Gastrocnemius medialis (tissue), 4 donors: ENCODE results near the gene RWDD3. TPM values are rescaled to one million over a fixed set of nuclear protein-coding genes. Genes with fewer than 3 reads are reported as not detected.

Source experiments
- ATAC-seq, 2 donors: fragments of 150-250 bp; one replicate each; pipeline ENCODE4 v1.9.1; 2016
- DNase-seq, 2 donors: peaks; one replicate each; pipeline ENCODE4 v3.0.0-alpha.2; 2019
- H3K27ac ChIP-seq, 4 donors: fragments of 200-600 bp; sonication (generic); 1 replicate in 1 of 4; 2 replicates in 3 of 4; pipeline ENCODE4 v1.5.1; 2016 to 2018; ENCODE audit warnings: mild to moderate bottlenecking in 2 of 4, moderate library complexity in 1 of 4
- H3K27me3 ChIP-seq, 3 donors: fragments of 200-600 bp; sonication (generic) in 2 of 3; 1 replicate in 1 of 3; 2 replicates in 2 of 3; pipeline versions ENCODE4 v1.5.1 to v1.6.0; 2016 to 2019; ENCODE audit warnings: mild to moderate bottlenecking in 1 of 3, moderate library complexity in 1 of 3
- H3K36me3 ChIP-seq, 2 donors: fragments of 200-600 bp; sonication (generic) in 1 of 2; one replicate each; pipeline ENCODE4 v1.5.1; 2017 to 2018
- H3K4me1 ChIP-seq, 2 donors: fragments of 200-600 bp; sonication (generic) in 1 of 2; one replicate each; pipeline ENCODE4 v1.5.1; 2016 to 2017; ENCODE audit warnings: mild to moderate bottlenecking in 2 of 2
- H3K4me3 ChIP-seq, 4 donors: fragments of 200-600 bp; sonication (generic) in 3 of 4; 1 replicate in 1 of 4; 2 replicates in 3 of 4; pipeline ENCODE4 v1.5.1; 2016 to 2019; ENCODE audit warnings: mild to moderate bottlenecking in 2 of 4
- H3K9me3 ChIP-seq, 3 donors: fragments of 200-600 bp; sonication (generic) in 2 of 3; 1 replicate in 1 of 3; 2 replicates in 2 of 3; pipeline ENCODE4 v1.5.1; 2016 to 2019
- CTCF ChIP-seq, 5 experiments: fragments of 450-650 bp in 3 of 5; fragments of 200-600 bp in 2 of 5; sonication (generic) in 2 of 5; IDR thresholded peaks in 4 of 5; conservative IDR thresholded peaks in 1 of 5; 1 replicate in 4 of 5; 2 replicates in 1 of 5; pipeline ENCODE4 v1.5.1; 2016 to 2019; ENCODE audit warnings: antibody characterized with exemption in 5 of 5, mild to moderate bottlenecking in 3 of 5, moderate library complexity in 3 of 5
- POLR2A ChIP-seq, 2 donors: fragments of 450-650 bp; IDR thresholded peaks; one replicate each; pipeline ENCODE4 v1.6.1; 2017; ENCODE audit warnings: antibody characterized with exemption in 2 of 2, mild to moderate bottlenecking in 2 of 2, moderate library complexity in 2 of 2
- in situ Hi-C, 4 donors: fragments of 200-750 bp; cut with MboI; loops; one replicate each; pipeline versions ENCODE4 v1.15.0 to v1.8.0; 2017; ENCODE audit warnings: low sequenced_read_pairs in 4 of 4
- intact Hi-C: fragments of 100-400 bp; cut with DNase I; formaldehyde crosslinking; loops from one replicate; pipeline ENCODE4 v1.15.1; 2023; ENCODE audit warnings: low total_unique reads
- total RNA-seq, 4 donors: library from RNA; depleted of rRNA; stranded (reverse); fragments of >200 nt; gene quantifications; one replicate each; pipeline versions ENCODE4 v1.1.0 to v1.2.3, GENCODE V29; 2016

The RWDD3 gene
- total RNA-seq, 4 donors from 2014 or later: 3.2 to 12.7 (median 6.6) TPM

- no peak for TF ChIP-seq POLR2A (IDR thresholded peaks at IDR 0.05)
- TF ChIP-seq CTCF (IDR thresholded peaks at IDR 0.05 in 4 of 5, conservative IDR thresholded peaks at IDR 0.05 in 1 of 5): no peak
- H3K4me1 ChIP-seq: peaks cover 38 to 43% of the 10 kb centered on the region in 2 donors
- no peaks in the 10 kb centered on the region for H3K27me3 ChIP-seq
- no peaks in the 10 kb centered on the region for H3K9me3 ChIP-seq
- H3K27ac ChIP-seq: peak overlapping the region in 2 of 4 donors; percentile 14 to 27
- in situ Hi-C loops (no loop called here), intact Hi-C loops (no loop called here)
- H3K36me3 ChIP-seq: no peaks in the 10 kb centered on the region
- H3K4me3 ChIP-seq: no peak overlapping the region
- ATAC-seq (no peak), DNase-seq (no peak)
Observed at GRCh38 chr1:95196017-95196416, 38.0 kb upstream of the RWDD3 start.

- no peak overlapping the region for H3K4me3 ChIP-seq
- intact Hi-C loops (no loop called here), in situ Hi-C loops (no loop called here)
- no peaks in the 10 kb centered on the region for H3K9me3 ChIP-seq
- H3K36me3 ChIP-seq: no peaks in the 10 kb centered on the region
- peaks cover 43 to 44% of the 10 kb centered on the region in 2 donors for H3K4me1 ChIP-seq
- peak; percentile 88 to 94 for ATAC-seq
- peak in 1 of 2 donors; percentile 4 for DNase-seq
- TF ChIP-seq CTCF (IDR thresholded peaks at IDR 0.05 in 4 of 5, conservative IDR thresholded peaks at IDR 0.05 in 1 of 5) (no peak), POLR2A (IDR thresholded peaks at IDR 0.05) (no peak)
- H3K27me3 ChIP-seq: no peaks in the 10 kb centered on the region
- peak overlapping the region in 2 of 4 donors; percentile 33 to 65 for H3K27ac ChIP-seq
Observed at GRCh38 chr1:95197616-95198252, 36.3 kb upstream of the RWDD3 start.

- no peak for DNase-seq
- Histone ChIP-seq H3K36me3 (no peaks in the 10 kb centered on the region), H3K9me3 (no peaks in the 10 kb centered on the region), H3K27me3 (no peaks in the 10 kb centered on the region), H3K27ac (no peak overlapping the region), H3K4me1 (peaks cover 17 to 24% of the 10 kb centered on the region in 2 donors), H3K4me3 (no peak overlapping the region)
- in situ Hi-C loops: no loop called here
- TF ChIP-seq CTCF (IDR thresholded peaks at IDR 0.05 in 4 of 5, conservative IDR thresholded peaks at IDR 0.05 in 1 of 5): no peak
- TF ChIP-seq POLR2A (IDR thresholded peaks at IDR 0.05): no peak
- intact Hi-C loops: no loop called here
- no peak for ATAC-seq
Observed at GRCh38 chr1:95201905-95202304, 32.1 kb upstream of the RWDD3 start.

GRCh38 chr1:95203908-95204437 lies 30.0 kb upstream of the RWDD3 start:
- H3K36me3 ChIP-seq: no peaks in the 10 kb centered on the region
- intact Hi-C loops (no loop called here), in situ Hi-C loops (no loop called here)
- ATAC-seq: no peak
- DNase-seq: no peak
- H3K9me3 ChIP-seq: no peaks in the 10 kb centered on the region
- H3K27ac ChIP-seq: no peak overlapping the region
- no peaks in the 10 kb centered on the region for H3K27me3 ChIP-seq
- no peak for TF ChIP-seq CTCF (IDR thresholded peaks at IDR 0.05 in 4 of 5, conservative IDR thresholded peaks at IDR 0.05 in 1 of 5)
- TF ChIP-seq POLR2A (IDR thresholded peaks at IDR 0.05): no peak
- H3K4me1 ChIP-seq: peaks cover 0 to 6% of the 10 kb centered on the region in 2 donors
- no peak overlapping the region for H3K4me3 ChIP-seq
